GM19099 (cell line): ENCODE data around the gene NKAIN2.

Experiments used
- POLR2A ChIP-seq: IDR thresholded peaks from 3 replicates; pipeline ENCODE4 v1.6.1; 2011; ENCODE audit warnings: low read depth; ENCODE audit not compliant: insufficient read length; ENCODE audit errors: extremely low read depth

The NKAIN2 gene

DNA sequence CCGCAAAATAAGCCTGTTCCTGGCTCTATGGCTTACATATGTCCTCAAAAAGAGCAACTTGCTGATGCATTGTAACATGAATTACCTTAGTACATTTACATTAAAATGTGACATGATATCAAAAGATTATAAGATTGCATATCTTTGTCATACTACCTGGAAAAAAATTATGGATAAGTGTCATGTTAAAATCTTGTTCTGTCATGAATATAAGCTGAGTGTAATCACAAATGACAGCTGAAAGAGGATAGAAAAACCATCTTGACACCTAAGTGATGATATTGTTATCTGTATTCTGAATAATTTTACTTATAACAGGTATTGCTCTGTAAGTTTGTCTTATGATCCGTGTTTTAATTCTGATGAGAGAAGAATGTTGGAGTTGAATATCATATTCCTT lies 655.6 kb downstream of the NKAIN2 start:
- TF ChIP-seq POLR2A: no peak

DNA sequence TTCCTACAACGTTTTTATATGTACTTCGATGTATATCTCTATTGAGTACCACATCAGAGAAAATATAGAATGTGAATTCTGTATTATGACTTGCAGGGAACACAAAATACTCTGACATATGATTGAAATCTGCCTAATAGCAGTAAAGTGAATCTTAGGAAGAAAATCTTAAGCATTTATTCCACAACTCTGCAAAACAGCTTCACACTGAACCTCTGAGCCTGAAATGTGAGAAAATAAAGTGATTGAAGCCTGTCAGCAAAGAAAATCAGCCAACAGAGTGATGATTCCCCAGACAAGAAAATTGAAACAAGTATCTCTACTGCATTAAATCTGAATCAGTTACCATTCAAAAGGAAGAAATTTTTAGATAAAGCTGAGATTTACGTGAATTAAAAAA lies 659.1 kb downstream of the NKAIN2 start:
- TF ChIP-seq POLR2A: no peak

DNA sequence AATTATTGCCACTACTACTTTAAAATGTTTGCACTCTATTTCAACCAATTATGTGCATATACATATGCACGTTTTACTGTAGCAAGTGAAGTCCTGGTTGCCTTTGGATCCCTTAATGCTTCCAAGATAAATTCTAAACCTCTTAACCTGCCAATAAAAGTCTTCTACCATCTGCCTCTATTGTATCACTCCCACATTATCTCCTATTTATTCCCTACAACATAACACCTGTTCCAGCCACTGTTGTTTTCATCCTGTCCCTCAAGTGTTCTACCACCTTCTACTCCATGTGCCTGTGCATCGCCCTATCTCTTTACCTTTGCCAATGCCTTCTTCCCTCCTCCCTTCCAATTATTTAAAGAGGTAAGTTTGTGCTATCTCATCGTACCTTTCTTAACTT lies 659.6 kb downstream of the NKAIN2 start:
- TF ChIP-seq POLR2A: no peak

DNA sequence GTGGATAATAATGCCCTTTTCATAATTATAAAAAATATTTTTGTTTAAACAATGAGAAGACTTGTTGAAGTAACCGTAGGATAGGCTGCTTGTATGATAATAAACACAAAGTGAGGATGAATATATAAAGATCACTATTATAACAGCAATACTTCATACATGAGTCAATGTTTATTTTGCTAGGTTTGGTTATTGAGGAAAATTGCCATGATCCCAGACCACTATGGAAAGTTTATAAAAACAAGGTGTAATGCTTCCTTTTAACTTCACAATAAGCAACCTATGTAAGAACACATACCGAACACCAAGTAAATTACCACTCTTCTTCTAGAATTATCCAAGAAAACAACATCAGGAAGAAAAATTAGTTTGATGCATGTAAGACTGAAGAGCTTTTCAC lies 663.3 kb downstream of the NKAIN2 start:
- no peak for TF ChIP-seq POLR2A

DNA sequence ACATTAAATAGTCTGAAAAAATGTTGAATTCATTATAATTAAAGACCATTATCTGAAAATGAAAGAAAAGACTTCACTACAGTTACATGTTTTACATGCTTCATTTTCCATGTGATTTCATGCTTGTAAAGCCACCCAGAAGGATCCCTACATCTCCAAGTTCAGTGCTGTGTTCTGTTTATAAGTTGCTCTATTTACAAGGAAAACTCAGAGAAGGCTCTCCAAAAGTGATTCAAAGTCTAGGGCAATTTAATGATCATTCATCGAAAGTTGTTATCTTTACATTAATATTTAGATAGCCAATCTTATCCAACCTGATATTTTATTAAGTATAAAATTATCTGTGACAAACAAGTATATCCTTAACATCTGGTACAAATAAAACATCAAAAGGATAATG lies 663.7 kb downstream of the NKAIN2 start:
- no peak for TF ChIP-seq POLR2A

DNA sequence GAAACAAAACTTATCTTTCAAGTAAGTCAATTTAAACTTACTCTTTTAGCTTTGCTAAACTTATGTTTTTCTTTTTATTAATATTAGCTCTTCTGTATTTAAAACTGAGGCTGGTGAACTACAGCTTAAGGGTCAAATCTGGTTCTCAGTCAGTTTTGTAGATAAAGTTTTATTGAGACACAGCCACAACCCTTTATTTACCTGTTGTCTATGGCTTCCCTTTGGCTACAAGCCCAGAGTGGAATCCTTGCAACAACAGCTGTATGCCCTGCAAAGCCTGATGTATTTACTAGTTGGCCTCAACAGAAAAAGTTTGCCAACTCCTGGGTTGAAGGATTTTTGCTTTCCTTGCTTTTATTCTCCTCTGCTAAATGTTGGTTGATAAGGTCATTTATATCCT lies 667.1 kb downstream of the NKAIN2 start:
- no peak for TF ChIP-seq POLR2A

DNA sequence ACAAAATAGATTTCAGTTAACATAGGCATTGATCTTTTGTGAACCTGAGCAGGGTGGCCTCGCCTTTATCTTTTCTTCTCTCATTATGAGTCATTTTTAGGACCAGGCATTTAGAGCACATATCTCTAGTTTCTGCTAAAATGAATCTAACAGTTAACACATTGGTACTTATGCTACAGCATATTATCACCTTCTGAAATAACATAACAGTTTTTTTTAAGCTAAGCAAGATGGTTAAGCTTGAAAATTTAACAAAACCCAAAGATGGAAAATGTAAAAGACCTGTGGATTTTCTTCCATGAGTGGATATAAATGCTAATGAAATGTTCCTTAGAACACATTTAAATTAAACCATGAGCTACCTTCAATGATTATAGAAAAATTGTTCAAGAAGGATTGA lies 671.5 kb downstream of the NKAIN2 start:
- TF ChIP-seq POLR2A: no peak

DNA sequence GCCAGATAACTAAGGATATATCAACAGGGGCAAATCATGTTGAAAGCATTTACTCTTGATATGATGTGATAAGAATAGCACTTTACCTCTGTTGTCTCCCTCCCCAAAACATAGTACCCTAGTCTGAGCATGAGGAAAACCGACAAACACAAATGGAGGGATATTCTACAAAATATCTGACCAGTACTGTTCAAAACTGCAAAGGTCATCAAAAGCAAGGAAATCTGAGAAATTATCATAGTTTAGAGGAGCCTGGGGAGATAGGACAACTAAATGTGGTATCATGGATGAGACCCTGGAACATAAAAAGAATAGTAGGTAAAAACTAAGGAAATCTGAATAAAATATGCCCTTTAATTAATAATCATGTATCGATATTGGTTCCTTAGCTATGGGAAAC lies 675.2 kb downstream of the NKAIN2 start:
- no peak for TF ChIP-seq POLR2A

DNA sequence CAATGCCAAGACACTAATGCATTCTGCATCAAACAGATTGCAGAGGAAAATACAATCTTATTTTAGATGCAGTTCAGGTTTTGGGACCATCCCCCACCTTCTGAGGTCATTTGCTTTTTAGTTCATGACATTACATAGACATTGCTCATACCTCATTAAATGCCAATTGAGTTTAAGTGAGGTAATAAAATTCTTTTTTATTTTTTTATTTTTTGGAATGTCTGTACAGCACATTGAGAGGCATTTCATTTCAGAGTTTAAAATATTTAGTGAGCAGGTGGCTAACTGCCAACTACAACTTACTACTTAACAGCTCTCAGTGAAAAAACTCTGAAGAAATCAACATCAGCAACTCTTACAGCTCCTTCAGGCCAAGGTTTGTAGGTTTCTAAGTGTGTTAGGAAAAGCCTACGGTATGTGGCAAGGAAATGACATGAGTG lies 676.3 kb downstream of the NKAIN2 start:
- TF ChIP-seq POLR2A: no peak

DNA sequence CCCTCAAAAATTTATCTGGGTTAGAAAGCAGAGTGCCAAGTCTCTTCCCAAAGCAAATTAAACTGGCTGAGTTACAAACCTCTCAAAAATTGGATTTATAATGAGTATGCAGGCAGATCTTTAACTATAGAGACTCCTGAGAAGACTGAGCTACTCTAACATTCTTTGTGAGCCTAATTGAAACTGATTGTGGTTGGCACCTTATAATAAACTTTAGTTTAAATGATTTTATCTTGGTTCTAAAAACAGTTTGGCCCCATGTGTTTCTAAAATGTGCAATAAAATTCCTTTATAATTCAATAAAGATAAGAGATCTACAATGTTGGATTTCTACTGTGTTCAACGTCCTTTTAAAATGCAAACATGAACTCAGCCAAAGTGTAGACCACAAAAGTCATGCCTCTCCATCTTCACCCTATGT lies 678.4 kb downstream of the NKAIN2 start:
- no peak for TF ChIP-seq POLR2A

DNA sequence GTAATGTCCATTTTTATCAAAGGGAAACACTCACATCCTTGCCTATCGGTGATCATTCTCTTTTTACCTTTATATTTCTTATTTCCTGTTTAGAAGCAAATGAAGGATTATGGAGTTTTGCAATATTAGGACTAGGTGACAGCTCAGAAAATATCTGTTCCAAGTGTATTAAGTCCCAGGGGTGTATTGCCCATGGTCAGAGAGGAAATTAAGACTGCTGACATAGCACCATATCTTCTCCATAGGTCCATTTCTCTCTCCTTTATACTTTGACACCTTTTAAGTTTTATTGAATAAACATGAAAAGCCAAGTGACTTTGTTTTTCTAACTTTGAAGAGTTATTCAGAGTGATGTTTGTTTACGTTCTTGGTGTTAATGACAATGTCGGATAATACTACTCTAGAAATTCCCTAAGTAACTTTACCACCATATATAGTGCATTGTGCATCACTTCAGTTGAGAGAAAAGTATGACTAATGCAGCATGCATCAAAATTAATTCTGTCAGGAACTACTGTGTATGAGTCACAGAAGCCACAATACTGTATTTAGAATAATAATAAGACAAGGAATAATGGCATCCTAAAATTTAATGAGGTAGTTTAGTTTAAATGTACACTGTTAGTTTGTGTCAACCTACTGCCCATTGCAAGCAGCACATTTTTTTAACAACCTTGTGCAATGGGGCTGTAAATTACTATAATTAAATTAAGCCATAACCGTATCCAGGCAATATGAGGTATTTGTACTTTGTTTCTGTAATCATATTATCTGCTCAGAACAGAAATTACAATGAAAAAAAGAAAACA lies 684.2 kb downstream of the NKAIN2 start:
- no peak for TF ChIP-seq POLR2A

DNA sequence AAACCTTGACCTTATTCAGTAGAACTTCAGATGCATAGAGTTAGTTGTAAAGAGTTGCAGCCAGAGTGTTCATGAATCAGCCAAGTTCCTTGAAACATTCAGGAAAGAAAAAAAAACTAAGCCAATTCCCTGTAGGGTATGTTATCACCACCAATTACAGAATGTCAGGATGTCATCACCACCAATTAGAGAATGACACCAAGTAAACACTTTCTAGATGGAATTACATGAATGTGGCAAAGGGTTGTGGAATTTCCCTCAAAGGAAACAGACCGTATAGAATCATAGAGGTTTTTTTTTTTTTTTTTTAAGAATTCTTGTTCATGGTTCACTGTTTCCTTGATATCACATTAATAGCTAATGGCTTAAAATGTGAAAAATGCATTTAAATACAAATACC lies 686.5 kb downstream of the NKAIN2 start:
- no peak for TF ChIP-seq POLR2A

DNA sequence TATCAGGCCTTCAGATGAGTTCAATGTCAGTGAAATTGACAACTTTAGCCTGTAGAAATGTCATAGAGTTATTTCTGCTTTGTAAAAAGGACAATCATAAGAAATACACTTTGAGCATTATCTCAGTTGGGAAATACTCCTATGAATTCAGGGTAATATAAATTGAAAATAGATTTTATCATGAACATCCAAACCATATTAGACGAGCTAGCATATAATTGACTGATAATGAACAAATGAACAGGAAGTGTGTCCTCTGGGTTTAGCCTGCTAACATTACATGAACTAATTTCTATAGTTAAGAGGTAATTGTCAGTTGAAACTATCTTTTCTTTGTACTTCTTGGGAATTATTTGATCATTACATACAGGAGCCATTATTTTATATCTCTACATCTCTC lies 689.6 kb downstream of the NKAIN2 start:
- no peak for TF ChIP-seq POLR2A

DNA sequence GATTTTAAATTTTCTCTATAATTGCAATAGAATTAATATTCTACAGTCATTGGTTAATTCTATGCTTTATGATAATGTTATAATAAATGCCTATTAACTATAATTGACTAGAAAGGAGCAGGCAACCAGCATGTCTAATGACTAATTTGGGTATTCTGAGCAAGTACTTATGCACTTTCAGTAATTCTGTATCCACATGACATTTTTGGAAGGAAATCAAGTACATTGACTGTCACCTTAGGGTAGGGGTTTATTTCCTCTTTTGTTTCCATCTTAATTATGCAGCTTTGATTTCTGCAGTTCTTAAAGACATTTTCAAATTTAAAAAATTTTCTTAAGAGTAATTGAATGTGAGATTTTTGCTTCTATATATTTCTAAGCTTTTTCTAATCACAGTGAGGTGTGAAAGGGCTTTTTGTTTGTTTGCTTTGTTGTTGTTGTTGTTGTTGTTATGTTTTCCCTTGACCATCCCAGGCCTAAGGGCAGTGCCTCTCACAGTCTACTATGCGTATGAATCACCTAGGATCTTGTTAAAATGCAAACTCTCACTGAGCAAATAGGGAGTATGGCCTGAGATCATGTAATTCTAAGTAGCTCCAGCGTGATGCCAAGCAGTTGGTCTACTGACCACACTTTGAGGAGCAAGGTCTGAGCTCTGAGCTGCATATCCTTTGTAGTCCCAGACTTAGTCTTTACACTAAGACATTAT lies 691.4 kb downstream of the NKAIN2 start:
- TF ChIP-seq POLR2A: no peak

DNA sequence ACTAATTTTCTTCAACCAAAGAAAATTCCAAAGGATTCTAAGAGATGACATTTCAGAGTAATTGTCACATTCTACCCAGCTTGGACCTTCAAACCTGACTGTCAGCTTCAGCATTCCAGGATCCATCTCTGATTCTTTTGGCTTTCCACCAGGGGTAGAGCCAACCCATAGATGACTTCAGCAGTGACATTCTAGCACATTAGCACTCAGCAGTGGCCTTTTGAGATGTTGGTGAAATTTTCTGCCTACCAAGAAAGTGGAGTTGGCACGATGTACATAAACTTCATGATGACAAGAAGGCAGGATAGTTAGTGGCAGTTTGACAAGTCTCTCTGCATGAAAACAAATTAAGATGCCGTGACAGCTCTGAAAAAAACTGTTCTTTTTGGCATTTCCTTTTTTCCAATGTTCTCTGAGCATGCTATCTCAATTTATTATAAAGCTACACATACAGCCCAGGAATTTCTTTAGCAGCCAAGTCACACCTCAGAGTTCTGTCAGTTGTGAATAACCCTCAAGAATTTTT lies 692.1 kb downstream of the NKAIN2 start:
- no peak for TF ChIP-seq POLR2A

DNA sequence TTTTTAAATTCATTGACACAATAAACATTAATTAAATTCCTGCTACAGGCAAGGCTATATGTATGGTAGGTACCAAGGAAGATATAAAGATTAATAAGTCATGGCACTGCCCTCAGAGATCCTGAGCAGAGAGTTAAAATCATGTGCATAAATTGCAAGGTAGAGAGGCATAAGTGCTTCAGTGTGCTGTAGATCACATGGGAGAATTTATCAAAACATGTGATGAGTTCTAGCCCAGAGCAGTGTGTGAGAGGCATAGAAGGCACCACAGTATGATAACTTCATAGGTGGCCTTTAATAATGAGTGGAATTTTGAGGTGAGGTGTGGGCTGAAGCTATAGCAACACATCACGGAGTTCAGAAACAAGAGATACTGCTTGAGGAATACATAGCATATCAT lies 692.7 kb downstream of the NKAIN2 start:
- no peak for TF ChIP-seq POLR2A
